Measurements from ENCODE around the gene FNDC10.

GRCh38 chr1:1554926-1555915, 44.7 kb downstream of the FNDC10 start:
- TF ChIP-seq EP300 (IDR thresholded peaks at IDR 0.05) (no peak), POLR2A (IDR thresholded peaks at IDR 0.05) (no peak), CTCF (IDR thresholded peaks at IDR 0.05) (no peak)
